ENCODE measurements around the gene VMP1. TPM values are rescaled to one million over a fixed set of nuclear protein-coding genes. Genes with fewer than 3 reads are reported as not detected.

The VMP1 gene
- total and polyA plus RNA-seq, 2 of the 4 experiments (the other 2 are of a cell fraction) = 89.8 to 197 TPM

DNA sequence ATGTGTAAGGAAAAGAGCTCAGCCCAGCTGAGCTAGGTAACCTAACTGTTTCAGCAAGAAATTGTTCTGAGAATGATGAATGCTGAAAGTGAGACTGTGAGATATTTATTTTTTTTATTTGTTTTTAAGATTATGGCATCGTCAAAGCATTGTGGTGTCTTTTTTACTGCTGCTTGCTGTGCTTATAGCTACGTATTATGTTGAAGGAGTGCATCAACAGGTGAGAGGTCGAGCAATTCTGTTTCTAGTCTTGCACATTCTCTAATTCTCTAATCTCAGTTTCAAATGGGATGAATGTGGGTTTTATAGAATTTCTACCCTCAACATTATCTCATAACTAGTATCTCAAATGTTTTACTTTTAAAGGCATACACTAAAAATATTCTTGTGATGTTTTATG, 29.9 kb downstream of the VMP1 start:
- Histone ChIP-seq H3K9me1 (ENCODE audit: insufficient read depth, low read length) (no peaks in the 10 kb centered on the region), H4K5ac (ENCODE audit: low read depth, low read length) (no peak overlapping the region), H3K9me3 (ENCODE audit: control insufficient read depth, insufficient read depth, low read length) (no peaks in the 10 kb centered on the region), H3K4ac (ENCODE audit: low read depth, low read length) (no peak overlapping the region), H4K8ac (ENCODE audit: low read depth in 2 of 2, low read length in 2 of 2) (no peak overlapping the region), H3K36me3 (ENCODE audit: control insufficient read depth, insufficient read depth, low read length) (peaks cover 6% of the 10 kb centered on the region), H2AFZ (replicated peaks; ENCODE audit: low read length, poor library complexity) (no peak overlapping the region), H3K27me3 (ENCODE audit: control insufficient read depth, insufficient read depth, low read length) (no peaks in the 10 kb centered on the region), H2AK9ac (replicated peaks; ENCODE audit: low read depth, low read length, poor library complexity) (no peak overlapping the region), H2BK20ac (ENCODE audit: low read depth, low read length) (no peak overlapping the region), H3K27ac (ENCODE audit: insufficient read depth, low read length) (no peak overlapping the region), H4K20me1 (ENCODE audit: insufficient read depth, low read length) (no peaks in the 10 kb centered on the region), H2BK5ac (ENCODE audit: low read depth, low read length, poor library complexity, severe bottlenecking) (no peak overlapping the region), H3K18ac (ENCODE audit: low read depth, low read length) (no peak overlapping the region), H2BK15ac (ENCODE audit: low read depth, low read length) (no peak overlapping the region), H2AK5ac (ENCODE audit: low read depth, low read length) (no peak overlapping the region), H3K14ac (replicated peaks; ENCODE audit: low read depth, low read length) (no peak overlapping the region), H3K79me1 (ENCODE audit: low read depth in 1 of 2, low read length in 2 of 2) (peaks cover 3 to 26% of the 10 kb centered on the region in 2 experiments; a peak in 3 of 4 replicates), H3K9ac (ENCODE audit: low read depth, low read length) (no peak overlapping the region), H3K4me1 (ENCODE audit: control insufficient read depth, insufficient read depth, low read length) (no peaks in the 10 kb centered on the region), H4K91ac (ENCODE audit: insufficient read depth, low read depth, low read length) (no peak overlapping the region), H2BK120ac (ENCODE audit: low read depth, low read length) (no peak overlapping the region), H3K4me3 (ENCODE audit: insufficient read depth, low read depth, low read length) (no peak overlapping the region), H3K23ac (ENCODE audit: low read depth, low read length) (no peak overlapping the region), H3K56ac (ENCODE audit: extremely low read depth, insufficient read depth, low read length) (no peak overlapping the region), H3K4me2 (ENCODE audit: low read depth, low read length) (no peak overlapping the region)
- no peak for ATAC-seq (ENCODE audit: low read depth)
- ChIA-PET POLR2A (ENCODE audit: unreplicated experiment) (no interaction called here), CTCF (interaction anchor here (1.2 kb wide), 1 partner anchor 10 kb away, joined by 4 read pairs; no protein-coding TSS in a partner anchor)
- in situ Hi-C loops (cut with MboI; ENCODE audit: low sequenced_read_pairs) = no loop called here
- intact Hi-C loops (cut with micrococcal nuclease) = no loop called here
- dilution Hi-C loops (cut with HindIII; ENCODE audit: low sequenced_read_pairs, unreplicated experiment) = no loop called here
- no peak for DNase-seq
- no peak for TF ChIP-seq NFE2L2 (IDR thresholded peaks at IDR 0.05; ENCODE audit: low read depth, low read length)
- no TSS peak for BruUV-seq (replicated peaks)
- no CpG with 5 or more reads among the region's 3 CpGs for WGBS, 2 experiments (ENCODE audit: extremely low coverage in 2 of 2, insufficient read length in 1 of 2)

Data from IMR-90 (cell line).